GM23248 (cell line): ENCODE measurements around the gene APBA3.

Source experiments
- EZH2 ChIP-seq: fragments of 200-600 bp; sonication (generic); IDR thresholded peaks from 2 replicates; pipeline ENCODE4 v1.6.1; 2018; ENCODE audit warnings: antibody characterized with exemption, mild to moderate bottlenecking; ENCODE audit not compliant: insufficient read depth, poor library complexity, severe bottlenecking
- EZH2phosphoT487 ChIP-seq: fragments of 200-600 bp; sonication (generic); IDR thresholded peaks from 2 replicates; pipeline ENCODE4 v1.6.1; 2018; ENCODE audit warnings: antibody characterized with exemption, moderate library complexity, mild to moderate bottlenecking, low read depth; ENCODE audit not compliant: insufficient read depth

DNA sequence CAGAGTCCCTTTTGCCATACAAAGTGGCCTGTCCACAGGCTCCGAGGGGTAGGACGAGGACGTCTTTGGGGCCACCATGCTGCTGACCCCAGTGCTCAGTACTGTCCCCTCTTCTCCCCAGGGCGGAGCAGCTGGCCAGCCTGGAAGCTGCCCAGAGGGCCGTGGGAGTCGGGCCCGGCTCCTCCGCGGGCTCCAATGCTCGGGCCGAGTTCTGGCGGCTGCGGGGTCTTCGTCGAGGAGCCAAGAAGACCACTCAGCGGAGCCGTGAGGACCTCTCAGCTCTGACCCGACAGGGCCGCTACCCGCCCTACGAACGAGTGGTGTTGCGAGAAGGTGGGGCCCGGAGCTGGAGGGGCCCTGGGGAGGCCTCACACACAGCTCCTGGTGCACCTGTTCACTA lies 21.1 kb downstream of the APBA3 start:
- TF ChIP-seq EZH2 (no peak), EZH2phosphoT487 (no peak)
